GM18517 (cell line): ENCODE results near the gene MAPKAPK2.
"Not testable (repeated sequence)": the region's sequence is repeated elsewhere in the genome, so short reads cannot be mapped to it uniquely, and the experiment has no call there.

Experiments
- ATAC-seq: cut with Tn5 transposase; IDR thresholded peaks from one replicate; pipeline ENCODE4 v1.9.1; 2021; ENCODE audit warnings: mild to moderate bottlenecking, moderate library complexity; ENCODE audit not compliant: unreplicated experiment

Gene MAPKAPK2

GRCh38 chr1:206684478-206685333 is at the start of gene MAPKAPK2:
TSS of gene MAPKAPK2 (plus strand) at chr1:206684905. CDS start at chr1:206685230, 325 bp downstream.
- no peak for ATAC-seq

GRCh38 chr1:206635080-206635977 is 49.4 kb upstream of the MAPKAPK2 start, which contains the start of gene DYRK3:
TSS of gene DYRK3 (plus strand) at chr1:206635536. CDS start at chr1:206635704, 168 bp downstream.
- peak; percentile 71 for ATAC-seq

- ATAC-seq: no peak
Measured at GRCh38 chr1:206635978-206636345, 48.7 kb upstream of the MAPKAPK2 start.

GRCh38 chr1:206636671-206637070 is 48.0 kb upstream of the MAPKAPK2 start:
- ATAC-seq: no peak

- ATAC-seq: no peak
Measured at GRCh38 chr1:206637605-206638004, 47.1 kb upstream of the MAPKAPK2 start.

GRCh38 chr1:206642074-206642473 is 42.6 kb upstream of the MAPKAPK2 start:
- ATAC-seq: not testable (repeated sequence)

GRCh38 chr1:206643118-206643698 is 41.5 kb upstream of the MAPKAPK2 start:
- no peak for ATAC-seq

GRCh38 chr1:206646504-206646903 is 38.2 kb upstream of the MAPKAPK2 start:
- ATAC-seq: no peak

GRCh38 chr1:206647224-206647623 is 37.5 kb upstream of the MAPKAPK2 start:
- ATAC-seq: no peak

GRCh38 chr1:206649261-206649921 is 35.3 kb upstream of the MAPKAPK2 start:
- no peak for ATAC-seq

- ATAC-seq: no peak
Measured at GRCh38 chr1:206651014-206651413, 33.7 kb upstream of the MAPKAPK2 start.

- ATAC-seq: no peak
Measured at GRCh38 chr1:206651958-206652890, 32.5 kb upstream of the MAPKAPK2 start.

GRCh38 chr1:206653715-206654459 is 30.8 kb upstream of the MAPKAPK2 start:
- no peak for ATAC-seq

- ATAC-seq: no peak
Measured at GRCh38 chr1:206654828-206655227, 29.9 kb upstream of the MAPKAPK2 start.

GRCh38 chr1:206655471-206655882 is 29.2 kb upstream of the MAPKAPK2 start:
- no peak for ATAC-seq

GRCh38 chr1:206656936-206657335 is 27.8 kb upstream of the MAPKAPK2 start:
- ATAC-seq: no peak

- no peak for ATAC-seq
Measured at GRCh38 chr1:206657751-206658150, 27.0 kb upstream of the MAPKAPK2 start.

GRCh38 chr1:206658264-206658980 is 26.3 kb upstream of the MAPKAPK2 start:
- ATAC-seq: no peak
